Stimulated activated CD8-positive, alpha-beta memory T cell treated with anti-CD3 and anti-CD28 coated beads, Interleukin-12 subunit alpha, Interleukin-12 subunit beta, amount 100 ng/mL, for 24 hours (primary cell): ENCODE measurements around the gene COP1.
"Not testable (repeated sequence)": the region's sequence is repeated elsewhere in the genome, so short reads cannot be mapped to it uniquely, and the experiment has no call there.

Experiments
- DNase-seq: peaks from one replicate; pipeline ENCODE4 v3.0.0-alpha.2; 2020; ENCODE audit errors: extremely low read depth

COP1 gene

DNA sequence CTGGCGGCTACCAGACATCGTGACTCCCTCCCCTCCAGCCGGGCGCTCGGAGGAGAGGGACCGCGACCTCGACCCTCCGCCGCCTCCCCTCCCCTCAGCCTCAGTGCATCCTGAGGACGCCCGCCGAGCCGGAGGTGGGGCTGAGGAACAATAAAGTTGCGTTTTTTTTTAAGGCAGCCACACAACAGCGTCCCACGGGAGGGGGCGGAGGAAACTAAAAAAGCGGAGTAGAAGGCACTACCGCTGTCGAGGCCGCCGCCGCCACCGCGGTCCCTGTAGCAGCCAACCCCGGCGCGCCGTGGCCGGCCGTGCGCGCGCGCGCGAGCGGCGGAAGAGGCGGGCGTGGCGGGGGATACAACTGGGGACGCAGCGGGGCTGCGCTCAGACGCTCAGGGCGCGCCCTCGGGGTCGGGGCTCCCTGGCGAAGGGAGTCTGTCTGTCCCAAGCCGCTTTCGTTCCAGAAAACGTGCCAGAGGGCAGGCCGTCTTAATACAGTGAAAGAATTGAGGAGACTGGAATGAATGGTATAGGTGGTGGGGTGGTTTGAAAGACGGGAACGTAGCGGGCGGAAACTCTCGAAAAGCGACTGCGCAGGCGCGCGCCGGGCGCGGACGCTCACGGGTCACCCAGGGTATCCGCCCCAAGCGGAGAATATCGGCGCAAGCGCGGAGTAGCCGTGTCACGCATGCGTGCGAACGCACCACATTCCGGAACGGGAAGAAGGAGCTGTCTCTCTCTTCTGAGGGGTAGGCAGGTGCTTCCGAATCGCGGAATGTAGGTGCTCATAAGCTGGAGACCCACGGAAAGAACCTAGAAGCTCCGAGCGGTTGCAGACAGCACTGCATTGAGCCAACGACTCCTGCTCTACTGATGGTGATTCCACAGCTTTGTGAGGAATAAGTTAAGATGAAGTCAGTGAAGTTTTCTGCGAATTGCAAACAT, at the start of gene COP1:
TSS of gene COP1 (minus strand) at position 326 of the 942 bp plus-strand sequence. CDS start at position 18, 308 bp downstream.
- peak; percentile 87 for DNase-seq

DNA sequence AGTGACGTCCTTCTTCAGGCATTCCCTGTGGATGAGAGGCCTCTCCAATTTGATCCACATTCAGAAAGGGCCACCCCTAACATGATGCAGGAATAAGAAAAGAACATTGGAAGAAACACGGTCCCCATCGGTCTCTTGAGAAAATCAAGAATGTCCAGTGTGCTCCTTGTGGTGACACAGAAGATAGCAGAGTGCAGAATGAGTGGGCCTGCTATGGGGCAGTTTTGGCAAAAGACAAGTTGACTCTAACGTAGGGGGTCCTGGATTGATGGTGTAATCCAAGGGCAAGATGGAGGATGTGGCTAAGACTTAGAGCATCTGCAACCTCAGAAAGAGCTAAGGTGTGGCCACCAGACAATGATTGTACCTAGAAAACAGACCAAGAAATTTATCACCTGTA, 45.1 kb upstream of the COP1 start:
- no peak for DNase-seq

DNA sequence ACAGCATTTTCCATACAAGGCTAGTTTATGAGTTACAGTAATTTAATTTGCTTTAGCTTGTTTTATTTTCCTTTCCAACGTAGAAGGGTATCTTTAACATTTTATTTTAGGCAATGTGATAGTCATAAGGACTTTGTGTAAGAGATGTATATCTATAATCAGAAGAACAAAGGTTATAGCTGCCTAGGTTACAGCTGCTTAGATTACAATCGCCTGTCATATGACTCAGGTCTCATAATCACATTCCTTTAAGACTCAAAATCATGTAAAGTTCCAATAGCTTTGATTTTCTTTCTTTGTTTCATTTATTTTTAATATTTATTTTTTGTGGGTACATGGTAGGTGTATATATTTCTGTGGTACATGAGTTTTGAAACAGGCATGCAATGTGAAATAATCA, 37.8 kb upstream of the COP1 start:
- no peak for DNase-seq

DNA sequence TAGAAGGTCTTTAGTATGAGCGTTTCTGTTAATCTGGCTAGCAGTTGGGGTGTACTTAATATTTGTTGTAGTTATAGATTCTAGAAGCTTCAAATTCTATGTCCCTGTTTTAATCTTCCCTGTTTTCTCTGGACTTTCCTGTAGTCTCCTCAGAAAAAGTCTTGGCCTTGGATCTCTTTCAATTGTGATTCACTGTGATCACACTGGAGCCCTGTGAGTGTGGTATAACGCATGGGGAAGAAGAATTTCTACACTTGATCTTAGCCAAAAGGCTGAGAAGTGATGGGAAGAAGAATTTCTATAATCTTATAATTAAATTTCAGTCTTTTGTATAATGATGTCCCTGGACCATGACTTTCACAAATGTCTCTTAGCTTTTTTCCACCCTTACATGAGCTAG, 36.7 kb upstream of the COP1 start:
- DNase-seq, result no peak

DNA sequence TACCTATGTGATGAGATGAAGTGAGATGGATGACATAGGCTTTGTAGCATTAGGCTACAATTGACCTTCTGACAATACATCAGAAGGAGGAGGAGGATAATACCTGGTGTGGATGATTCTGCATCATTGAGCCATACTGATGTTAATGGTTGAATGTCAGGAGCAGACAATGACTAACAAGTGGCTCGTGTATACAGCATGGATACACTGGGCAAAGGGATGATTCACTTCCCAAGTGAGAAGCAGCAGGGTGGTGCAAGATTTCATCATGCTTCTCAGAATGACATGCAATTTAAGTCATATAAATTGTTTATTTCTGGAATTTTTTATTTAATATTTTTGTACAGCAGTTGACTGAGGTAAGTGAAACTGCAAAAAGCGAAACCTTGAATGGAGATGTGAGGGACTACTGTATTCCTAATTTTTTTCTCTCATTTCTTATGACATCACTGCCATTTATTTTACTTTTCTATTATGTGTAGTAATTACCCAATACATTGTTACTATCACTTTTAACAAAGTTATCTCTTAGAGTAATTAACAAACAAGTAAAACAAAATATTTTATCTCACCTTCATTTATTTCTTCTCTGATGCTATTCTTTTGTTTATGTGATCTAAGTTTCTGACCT, 34.4 kb upstream of the COP1 start:
- DNase-seq, result no peak

DNA sequence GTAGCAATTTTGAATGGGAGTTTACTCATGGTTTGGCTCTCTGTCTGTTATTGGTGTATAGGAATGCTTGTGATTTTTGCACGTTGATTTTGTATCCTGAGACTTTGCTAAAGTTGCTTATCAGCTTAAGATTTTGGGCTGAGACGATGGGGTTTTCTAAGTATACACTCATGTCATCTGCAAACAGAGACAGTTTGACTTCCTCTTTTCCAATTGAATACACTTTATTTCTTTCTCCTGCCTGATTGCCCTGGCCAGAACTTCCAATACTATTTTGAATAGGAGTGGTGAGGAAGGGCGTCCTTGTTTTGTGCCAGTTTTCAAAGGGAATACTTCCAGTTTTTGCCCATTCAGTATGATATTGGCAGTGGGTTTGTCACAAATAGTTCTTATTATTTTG, 26.6 kb upstream of the COP1 start:
- not testable (repeated sequence) for DNase-seq

DNA sequence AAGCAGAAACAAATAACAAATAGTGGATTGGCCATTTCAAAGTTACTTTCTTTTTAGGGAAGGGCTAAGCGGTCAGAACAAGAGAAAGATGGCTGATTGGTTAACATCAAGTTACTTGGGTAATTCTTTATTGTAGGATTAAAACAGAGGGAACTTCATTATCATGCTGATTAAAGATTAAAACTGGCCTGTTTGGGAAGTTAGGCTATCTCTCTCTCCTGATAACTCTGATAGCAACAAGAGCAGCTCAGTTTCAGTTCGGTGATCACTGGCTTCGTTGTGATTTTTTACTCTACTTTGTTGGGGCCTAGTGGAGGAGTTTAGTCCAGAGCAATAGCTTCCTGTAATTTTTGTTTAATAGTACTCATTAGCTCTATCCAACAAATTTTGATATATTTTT, 20.5 kb upstream of the COP1 start:
- DNase-seq, result no peak

DNA sequence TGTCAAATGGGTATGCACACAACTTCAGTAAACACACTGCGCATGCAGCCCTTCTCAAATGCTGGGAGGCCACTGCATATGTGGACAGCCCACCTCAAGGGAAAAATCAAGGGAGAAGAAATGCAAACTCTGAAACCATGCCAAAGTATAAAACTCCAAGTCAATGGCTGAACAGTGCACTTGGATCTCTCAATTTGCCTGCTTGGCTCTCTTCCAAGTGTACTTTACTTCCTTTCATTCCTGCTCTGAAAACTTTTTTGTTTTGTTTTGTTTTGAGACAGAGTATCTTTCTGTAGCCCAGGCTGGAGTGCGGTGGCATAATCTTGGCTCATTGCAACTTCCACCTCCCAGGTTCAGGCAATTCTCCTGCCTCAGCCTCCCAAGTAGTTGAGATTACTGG, 18.8 kb upstream of the COP1 start:
- DNase-seq, result no peak

DNA sequence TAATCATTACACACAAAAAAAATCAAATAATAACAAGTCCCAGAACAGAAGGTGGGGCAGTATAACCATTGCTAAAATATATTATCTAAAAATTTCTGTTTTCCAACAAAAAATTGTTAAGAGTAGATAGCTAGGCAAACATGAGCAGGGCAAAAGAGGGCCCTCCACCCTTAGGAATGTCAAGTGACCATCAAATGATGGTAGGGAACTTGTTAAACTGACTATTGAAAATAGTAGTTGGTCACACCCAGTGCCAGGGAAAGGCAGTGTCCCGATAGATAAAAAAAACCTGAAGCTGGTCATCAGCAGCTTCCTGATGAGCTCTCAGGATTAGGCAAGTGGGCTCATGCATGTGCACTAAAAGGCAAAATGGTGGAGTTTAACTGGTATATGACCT, 18.4 kb upstream of the COP1 start:
- no peak for DNase-seq

DNA sequence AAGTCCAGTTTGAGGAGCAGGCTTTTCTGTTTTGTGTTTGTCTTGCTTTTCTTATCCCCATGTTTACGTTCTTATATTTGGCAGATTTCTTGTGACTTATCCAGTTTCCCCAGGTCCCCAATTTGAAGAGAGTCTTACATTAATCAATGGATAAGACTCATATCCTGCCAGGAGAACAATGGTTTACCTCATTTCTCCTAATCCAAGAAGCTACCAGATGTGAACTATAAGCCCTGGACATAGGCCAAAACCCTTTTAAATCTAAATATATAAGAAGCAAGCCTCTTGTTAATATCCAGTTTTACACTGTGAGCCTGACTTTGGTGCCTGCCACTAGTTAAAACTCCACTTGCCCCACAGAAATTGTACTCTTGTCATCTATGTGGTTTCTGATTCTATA, 15.1 kb upstream of the COP1 start:
- DNase-seq, result no peak

DNA sequence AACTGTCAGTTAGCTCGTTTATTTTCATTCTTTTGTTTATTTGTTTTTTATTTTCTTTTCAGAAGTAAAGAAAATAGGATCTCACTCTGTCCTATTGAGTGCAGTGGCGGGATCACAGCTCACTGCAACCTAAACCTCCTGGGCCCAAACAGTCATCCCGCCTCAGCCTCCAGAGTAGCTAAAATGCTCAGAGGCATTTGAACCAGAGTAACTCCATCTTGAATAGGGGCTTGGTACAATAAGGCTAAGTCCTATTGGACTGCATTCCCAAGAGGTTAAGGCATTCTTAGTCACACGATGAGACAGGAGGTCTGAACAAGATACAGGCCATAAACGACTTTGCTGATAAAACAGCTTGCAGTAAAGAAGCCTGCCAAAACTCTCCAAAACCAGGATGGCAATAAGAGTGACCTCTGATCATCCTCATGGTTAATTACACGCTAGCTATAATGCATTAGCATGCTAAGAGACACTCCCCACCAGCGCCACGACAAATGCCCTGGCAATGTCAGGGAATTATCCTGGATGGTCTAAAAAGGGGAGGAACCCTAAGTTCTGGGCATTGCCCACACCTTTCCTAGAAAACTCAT, 13.1 kb upstream of the COP1 start:
- no peak for DNase-seq

DNA sequence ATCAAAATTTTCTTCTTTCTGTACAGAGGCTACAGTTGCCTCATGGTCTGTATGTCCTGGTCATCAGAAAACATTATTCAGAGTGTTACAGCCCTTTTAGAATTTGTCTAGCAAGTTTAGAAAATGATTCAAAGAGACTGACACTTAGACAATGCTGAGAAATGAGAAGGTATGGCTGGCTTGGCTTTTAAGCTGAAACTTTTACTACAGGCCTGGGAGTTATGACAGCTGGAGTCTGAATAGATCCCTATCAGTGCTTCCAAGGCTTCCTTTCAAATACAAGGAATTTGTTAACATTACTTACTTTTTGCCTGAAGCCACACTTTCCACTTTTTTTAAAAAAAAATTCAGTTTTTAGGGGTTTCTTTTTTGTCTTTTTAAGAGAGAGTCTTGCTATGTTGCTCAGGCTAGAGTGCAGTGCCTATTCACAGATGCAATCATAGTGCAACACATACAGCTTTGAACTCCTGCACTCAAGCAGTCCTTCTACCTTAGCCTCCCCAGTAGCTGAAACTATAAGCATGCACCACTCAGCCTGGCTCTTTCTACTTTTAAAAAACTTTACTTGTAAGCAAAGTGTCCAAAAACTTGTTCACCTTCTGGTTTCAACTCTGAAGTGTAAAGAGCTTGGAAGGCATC, 10.5 kb upstream of the COP1 start:
- DNase-seq, result no peak

DNA sequence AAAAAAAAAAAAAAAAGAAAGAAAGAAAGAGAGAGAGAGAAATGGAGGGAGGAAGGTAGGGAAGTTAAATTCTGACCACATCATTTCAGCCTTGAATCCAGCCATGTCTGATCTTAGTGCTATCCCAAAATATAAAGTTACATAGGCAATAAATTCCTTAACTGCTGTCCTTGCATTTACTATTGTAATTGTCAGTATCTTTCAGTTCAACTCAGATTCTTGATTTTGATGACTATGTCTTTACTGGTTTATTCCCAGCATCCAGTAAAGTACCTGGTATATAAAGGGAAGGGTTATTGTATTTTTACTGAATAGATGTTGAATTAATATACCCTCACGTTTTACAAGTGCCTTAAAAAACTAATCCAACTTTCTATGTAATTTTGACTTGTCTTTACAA, 8.9 kb upstream of the COP1 start:
- DNase-seq, result no peak

DNA sequence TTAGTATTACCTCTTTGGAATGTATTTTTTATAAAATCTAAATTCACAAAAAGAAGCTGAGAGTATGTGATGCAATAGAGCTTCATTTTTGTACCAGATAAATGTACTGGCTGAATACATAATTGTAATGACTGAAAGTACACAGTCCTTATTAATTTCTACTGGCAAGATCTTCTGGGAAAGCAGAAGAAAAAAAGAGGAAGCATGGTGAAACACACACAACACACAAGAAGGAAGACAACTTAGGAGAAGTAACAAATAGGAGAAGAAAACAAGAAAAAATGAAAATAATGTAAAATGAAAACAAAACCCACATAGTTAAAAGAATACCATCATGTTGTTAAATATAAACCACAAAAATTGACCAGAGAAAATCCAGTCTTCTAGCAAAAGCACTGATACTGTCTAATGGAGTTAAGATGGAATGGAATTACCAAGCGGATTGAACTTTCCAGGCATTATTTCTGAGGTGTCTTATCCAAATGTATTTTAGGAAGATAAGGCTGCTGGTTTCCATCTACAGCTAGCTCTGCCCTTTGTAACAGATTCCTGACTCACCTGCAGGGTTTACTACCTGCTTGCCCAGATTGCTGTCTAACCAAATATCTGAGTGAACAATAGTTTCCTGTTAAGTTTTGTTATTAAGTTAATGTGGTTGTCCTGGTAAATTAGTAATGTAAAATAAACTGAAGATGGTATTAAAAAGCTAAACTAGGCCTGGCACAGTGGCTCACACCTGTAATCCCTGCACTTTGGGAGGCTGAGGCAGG, 4.5 kb upstream of the COP1 start:
- no peak for DNase-seq

DNA sequence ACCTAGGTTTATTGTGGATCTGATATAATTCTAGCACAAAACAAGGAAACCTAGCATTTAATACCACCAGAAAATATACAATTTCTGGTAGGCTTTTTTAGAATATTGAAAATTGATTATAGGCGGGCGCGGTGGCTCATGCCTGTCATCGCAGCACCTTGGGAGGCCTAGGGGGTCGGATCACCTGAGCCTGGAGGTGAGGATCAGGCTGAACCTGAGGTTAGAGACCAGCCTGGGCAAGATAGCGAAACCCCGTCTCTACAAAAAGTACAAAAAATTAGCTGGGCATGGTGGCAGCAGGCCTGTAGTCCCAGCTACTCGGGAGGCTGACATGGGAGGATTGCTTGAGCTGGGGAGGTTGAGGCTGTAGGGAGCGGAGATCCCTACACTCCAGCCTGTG, 948 bp upstream of the COP1 start:
- no peak for DNase-seq

DNA sequence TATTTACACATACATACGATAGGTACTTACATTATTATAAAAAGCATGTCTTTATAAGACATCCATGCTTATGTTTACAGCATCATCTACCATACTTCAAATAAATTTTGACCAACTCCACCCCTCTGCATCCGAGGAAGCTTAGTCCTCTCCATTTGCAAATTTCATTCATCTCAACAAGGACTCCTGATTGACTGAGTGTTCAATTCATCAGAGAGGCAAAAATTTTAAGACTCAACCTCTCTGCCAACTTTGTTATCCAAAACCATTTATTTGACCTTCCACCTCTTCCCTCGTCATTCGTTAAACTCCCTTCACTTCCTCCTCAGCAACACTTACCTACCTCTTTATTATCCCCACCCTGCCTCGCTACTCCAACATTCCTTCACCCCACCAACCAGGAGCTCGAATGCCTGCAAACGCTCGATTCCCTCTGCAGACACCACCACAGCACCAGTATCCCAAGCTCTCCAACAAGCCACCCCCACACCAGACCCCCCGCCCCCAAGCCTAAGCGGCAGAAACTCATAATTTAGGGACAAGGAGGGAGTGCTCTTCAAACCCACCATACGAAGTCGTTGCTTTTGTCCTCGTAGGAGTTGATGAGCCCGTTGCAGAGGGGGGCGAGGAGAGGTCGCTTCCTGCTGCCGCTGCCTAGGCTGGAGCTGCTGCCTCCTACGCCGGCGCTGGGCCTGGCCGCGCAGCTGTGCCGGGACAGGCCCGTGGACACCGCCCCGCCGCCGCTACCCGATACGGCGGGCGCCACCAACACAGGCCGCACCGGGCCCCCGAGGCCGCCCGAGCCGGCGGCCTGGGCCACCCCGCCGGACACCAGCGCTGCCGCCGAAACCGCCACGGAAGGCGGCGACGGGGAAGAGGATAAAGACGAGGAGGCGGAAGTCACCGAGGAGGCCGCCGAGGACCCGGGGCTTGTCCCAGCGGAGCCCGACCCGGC, 803 bp downstream of the COP1 start:
- peak; percentile 5 for DNase-seq

DNA sequence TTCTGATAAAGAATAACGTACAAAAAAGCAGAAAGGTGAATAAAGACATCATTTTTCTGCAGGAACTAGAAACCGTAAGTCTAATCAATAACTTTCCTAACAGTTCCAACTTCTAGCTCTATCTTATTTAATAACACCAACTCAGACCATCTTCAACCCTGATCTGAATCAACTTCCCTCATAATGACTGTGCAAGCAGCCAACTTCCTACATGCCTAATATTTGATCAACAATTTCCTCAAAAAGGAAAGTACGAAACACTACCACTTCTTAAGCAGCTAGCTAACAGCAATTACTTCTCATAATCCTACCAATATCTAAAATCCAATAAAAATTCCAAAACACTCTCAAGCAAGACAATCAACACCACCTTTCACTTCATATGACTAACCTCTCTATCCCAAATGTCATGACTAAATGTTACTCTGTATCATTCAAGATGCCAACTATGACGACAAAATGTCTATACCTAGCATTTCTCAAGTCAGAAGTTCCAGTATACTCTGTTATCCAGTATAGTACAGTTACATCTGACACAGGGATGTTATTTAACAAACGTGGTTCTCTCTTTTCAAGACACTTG, 1.7 kb downstream of the COP1 start:
- no peak for DNase-seq

DNA sequence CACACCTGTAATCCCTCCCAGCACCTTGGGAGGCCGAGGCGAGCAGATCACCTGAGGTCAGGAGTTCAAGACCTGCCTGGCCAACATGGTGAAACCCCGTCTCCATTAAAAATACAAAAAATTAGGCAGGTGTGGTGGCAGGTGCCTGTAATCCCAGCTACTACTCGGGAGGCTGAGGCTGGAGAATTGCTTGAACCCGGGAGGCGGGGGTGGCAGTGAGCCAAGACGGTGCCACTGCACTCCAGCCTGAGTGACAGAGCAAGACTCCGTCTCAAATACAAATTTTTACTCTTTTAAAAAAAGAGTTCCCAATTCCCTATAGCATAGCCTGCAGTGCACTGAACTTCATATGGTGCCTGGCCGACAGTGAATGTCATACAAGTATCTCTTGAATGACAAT, 2.4 kb downstream of the COP1 start:
- not testable (repeated sequence) for DNase-seq

DNA sequence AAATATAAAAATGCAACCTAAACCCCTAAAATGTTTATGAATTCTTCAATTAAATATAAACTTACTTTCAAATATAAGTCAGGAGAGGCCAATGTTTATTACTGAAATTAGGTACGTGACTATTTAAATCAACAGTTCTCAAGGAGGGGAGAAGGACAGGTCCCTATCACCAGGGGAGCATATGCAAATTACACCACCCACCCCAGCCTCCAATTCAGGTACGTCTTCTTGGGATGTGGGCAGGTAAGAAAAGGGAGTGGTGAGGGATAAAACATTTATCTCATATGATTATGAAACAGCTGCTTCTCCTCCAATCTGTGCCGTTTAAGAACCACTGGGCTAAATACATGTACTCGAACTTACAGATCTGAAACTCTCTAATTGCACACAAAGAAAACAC, 3.4 kb downstream of the COP1 start:
- DNase-seq, result no peak

DNA sequence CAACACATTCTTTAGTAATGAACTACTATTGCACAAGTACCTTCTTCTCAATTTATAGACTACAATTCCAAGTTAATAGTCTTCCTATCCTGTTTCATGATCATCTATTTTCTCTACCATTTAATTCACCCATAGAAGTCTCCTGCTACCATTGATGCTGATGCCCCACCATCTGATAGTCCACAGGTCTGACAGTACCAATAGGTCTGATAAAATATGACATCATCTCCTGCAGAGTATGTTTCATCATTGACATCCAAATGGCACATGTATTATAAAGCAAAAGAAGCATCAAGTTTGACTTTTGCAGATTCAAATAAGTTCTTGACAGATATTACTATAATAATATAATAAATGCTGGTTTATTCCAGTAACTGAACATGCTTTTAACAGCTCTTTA, 5.5 kb downstream of the COP1 start:
- no peak for DNase-seq
